ENCODE data around the gene CPA5. TPM values are rescaled to one million over a fixed set of nuclear protein-coding genes. Genes with fewer than 3 reads are reported as not detected.

Gene CPA5
- total RNA-seq, 1 donor from 2014 or later, result not detected

DNA sequence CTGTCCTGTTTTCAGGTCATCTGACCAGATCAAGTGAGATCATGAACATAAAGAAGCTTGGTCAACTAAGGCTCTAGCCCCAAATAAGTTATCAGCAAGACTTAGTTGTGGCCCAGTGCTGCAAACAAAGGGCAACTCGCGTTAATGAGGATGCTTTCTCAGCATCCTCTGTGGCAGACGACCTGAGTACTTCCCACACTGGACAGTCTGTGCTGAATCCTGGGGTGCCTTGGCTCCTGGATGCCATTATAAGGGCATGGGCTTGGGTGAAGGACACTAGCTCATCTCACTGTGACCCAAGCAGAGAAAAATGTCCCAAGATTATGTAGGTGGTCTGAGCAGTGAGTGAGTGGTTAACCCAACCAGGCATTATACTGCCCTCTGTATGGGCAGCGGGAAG lies 13.9 kb downstream of the CPA5 start:
- TF ChIP-seq POLR2AphosphoS5 (IDR thresholded peaks at IDR 0.05; ENCODE audit: insufficient read depth in 1 of 2, low read depth in 1 of 2) (no peak), POLR2A (IDR thresholded peaks at IDR 0.05) (no peak)
- TF ChIP-seq, protein P1, sequence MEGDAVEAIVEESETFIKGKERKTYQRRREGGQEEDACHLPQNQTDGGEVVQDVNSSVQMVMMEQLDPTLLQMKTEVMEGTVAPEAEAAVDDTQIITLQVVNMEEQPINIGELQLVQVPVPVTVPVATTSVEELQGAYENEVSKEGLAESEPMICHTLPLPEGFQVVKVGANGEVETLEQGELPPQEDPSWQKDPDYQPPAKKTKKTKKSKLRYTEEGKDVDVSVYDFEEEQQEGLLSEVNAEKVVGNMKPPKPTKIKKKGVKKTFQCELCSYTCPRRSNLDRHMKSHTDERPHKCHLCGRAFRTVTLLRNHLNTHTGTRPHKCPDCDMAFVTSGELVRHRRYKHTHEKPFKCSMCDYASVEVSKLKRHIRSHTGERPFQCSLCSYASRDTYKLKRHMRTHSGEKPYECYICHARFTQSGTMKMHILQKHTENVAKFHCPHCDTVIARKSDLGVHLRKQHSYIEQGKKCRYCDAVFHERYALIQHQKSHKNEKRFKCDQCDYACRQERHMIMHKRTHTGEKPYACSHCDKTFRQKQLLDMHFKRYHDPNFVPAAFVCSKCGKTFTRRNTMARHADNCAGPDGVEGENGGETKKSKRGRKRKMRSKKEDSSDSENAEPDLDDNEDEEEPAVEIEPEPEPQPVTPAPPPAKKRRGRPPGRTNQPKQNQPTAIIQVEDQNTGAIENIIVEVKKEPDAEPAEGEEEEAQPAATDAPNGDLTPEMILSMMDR (IDR thresholded peaks at IDR 0.05), result no peak
- peaks cover 23% of the 10 kb centered on the region for H3K4me1 ChIP-seq
- intact Hi-C loops (cut with DNase I), result no loop called here
- no peak overlapping the region for H3K27ac ChIP-seq
- no peak overlapping the region for H3K4me3 ChIP-seq
- no peaks in the 10 kb centered on the region for H3K36me3 ChIP-seq
- H3K27me3 ChIP-seq, result no peaks in the 10 kb centered on the region
- DNase-seq (ENCODE audit: extremely low spot score in 2 of 2), result no peak
- no peaks in the 10 kb centered on the region for H3K9me3 ChIP-seq

DNA sequence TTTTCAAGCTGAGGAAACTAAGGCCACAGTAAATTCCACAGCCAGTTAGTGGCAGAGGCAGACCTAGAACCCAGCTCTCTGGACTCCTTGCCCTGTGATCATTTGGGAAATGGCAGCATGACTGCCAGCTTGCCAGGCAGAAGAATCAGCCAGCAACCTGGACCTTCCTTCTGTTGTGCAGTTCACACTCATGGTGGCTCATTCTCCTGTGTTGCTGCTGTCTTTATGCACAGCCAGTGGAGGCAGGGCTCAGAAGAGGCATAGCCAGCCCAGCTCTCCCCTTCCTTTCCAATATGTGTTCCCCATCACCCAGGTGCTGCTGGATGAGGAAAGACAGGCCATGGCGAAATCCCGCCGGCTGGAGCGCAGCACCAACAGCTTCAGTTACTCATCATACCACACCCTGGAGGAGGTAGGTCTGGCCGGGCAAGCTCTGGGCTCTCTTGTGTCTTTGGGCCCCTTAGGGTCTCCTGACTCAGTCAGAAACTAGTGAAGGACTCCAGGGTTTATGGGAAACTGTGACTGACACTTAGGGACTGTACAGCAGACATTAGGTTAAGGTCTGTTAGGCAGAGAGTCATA lies 14.8 kb downstream of the CPA5 start:
- H3K4me3 ChIP-seq, result no peak overlapping the region
- intact Hi-C loops (cut with DNase I), result no loop called here
- H3K27me3 ChIP-seq, result no peaks in the 10 kb centered on the region
- H3K4me1 ChIP-seq, result peaks cover 27% of the 10 kb centered on the region
- no peaks in the 10 kb centered on the region for H3K36me3 ChIP-seq
- TF ChIP-seq POLR2A (IDR thresholded peaks at IDR 0.05) (no peak), POLR2AphosphoS5 (IDR thresholded peaks at IDR 0.05; ENCODE audit: insufficient read depth in 1 of 2, low read depth in 1 of 2) (no peak)
- TF ChIP-seq, protein P1 (IDR thresholded peaks at IDR 0.05), result no peak
- no peak overlapping the region for H3K27ac ChIP-seq
- H3K9me3 ChIP-seq, result no peaks in the 10 kb centered on the region
- no peak for DNase-seq (ENCODE audit: extremely low spot score in 2 of 2)

DNA sequence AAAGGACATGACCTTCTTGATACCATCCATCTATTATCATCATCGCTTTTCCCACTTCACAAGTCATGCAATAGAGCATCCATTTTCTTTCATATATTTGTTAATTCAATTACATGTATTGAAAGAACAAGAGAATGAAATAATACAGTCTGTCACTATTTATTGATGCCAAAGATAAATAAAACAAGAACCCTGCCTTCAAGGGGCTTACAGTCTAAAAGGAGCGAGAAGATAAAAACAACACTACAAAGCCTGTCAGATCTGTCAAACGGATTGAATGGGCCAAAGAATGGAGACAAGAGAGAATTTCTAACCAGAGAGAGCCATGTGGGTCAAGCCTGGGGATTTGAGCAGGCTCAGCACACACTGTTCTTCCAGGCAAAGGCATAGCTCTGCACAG lies 15.9 kb downstream of the CPA5 start:
- no peak for DNase-seq (ENCODE audit: extremely low spot score in 2 of 2)
- no peak overlapping the region for H3K27ac ChIP-seq
- TF ChIP-seq, protein P1 (IDR thresholded peaks at IDR 0.05), result no peak
- TF ChIP-seq POLR2A (IDR thresholded peaks at IDR 0.05) (no peak), POLR2AphosphoS5 (IDR thresholded peaks at IDR 0.05; ENCODE audit: insufficient read depth in 1 of 2, low read depth in 1 of 2) (no peak)
- no peaks in the 10 kb centered on the region for H3K36me3 ChIP-seq
- no peaks in the 10 kb centered on the region for H3K9me3 ChIP-seq
- peaks cover 25% of the 10 kb centered on the region for H3K4me1 ChIP-seq
- H3K27me3 ChIP-seq, result no peaks in the 10 kb centered on the region
- intact Hi-C loops (cut with DNase I), result no loop called here
- no peak overlapping the region for H3K4me3 ChIP-seq

DNA sequence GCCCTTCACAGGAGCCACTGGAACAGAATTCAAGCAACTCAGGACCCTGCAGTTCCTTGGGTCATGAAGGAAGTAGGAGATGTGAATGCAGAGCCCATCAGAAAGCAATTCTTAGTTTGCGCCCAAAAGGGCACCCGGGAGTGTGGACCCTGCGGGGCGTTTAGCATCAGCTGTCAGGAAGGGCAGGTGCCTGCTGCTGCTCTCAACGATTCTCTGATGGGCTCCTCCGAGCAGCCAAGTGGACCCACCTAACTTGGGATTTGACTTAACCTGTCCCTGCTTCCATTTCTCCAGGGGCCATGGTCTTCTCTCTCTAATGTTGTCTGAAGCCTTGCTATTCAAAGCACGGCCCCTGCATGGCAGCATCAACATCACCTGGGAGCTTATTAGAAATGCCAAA lies 17.1 kb downstream of the CPA5 start:
- Histone ChIP-seq H3K36me3 (no peaks in the 10 kb centered on the region), H3K4me3 (no peak overlapping the region), H3K27me3 (no peaks in the 10 kb centered on the region), H3K9me3 (no peaks in the 10 kb centered on the region), H3K4me1 (peaks cover 13% of the 10 kb centered on the region), H3K27ac (no peak overlapping the region)
- intact Hi-C loops (cut with DNase I), result no loop called here
- DNase-seq (ENCODE audit: extremely low spot score in 2 of 2), result no peak
- no peak for TF ChIP-seq POLR2AphosphoS5 (IDR thresholded peaks at IDR 0.05; ENCODE audit: insufficient read depth in 1 of 2, low read depth in 1 of 2)
- TF ChIP-seq, protein P1 (IDR thresholded peaks at IDR 0.05), result no peak
- no peak for TF ChIP-seq POLR2A (IDR thresholded peaks at IDR 0.05)

DNA sequence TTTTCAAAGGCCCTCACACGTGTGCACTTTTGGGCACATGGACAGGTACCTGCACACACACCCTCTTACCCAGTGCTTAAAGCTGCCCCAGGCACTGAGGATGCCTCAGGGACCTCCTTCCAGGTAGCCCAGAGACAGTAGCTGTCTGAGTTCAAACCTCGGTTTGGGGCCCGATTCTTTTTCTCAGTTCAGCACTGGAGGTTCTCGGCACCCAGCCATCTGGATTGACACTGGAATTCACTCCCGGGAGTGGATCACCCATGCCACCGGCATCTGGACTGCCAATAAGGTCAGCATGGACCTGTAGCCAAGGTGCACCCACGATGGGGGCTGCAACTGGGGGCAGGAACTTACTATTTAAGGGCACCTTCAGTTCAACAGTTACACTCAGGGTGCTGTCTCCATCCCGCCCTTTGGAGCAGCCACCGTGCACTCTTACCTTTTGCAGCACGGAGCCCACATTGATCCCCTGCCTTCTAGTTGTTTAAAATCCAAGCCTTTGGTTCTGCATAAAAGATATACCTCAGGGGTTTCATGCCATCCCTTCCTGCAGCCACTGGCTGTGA lies 17.7 kb downstream of the CPA5 start:
- Histone ChIP-seq H3K9me3 (no peaks in the 10 kb centered on the region), H3K4me1 (peaks cover 7% of the 10 kb centered on the region), H3K4me3 (no peak overlapping the region), H3K27ac (no peak overlapping the region), H3K27me3 (no peaks in the 10 kb centered on the region), H3K36me3 (no peaks in the 10 kb centered on the region)
- TF ChIP-seq, protein P1 (IDR thresholded peaks at IDR 0.05), result no peak
- TF ChIP-seq POLR2AphosphoS5 (IDR thresholded peaks at IDR 0.05; ENCODE audit: insufficient read depth in 1 of 2, low read depth in 1 of 2) (no peak), POLR2A (IDR thresholded peaks at IDR 0.05) (no peak)
- intact Hi-C loops (cut with DNase I), result no loop called here
- no peak for DNase-seq (ENCODE audit: extremely low spot score in 2 of 2)

Measured in vagina (tissue), 2 donors.